ENCODE results near the gene ERFL.
A peak's percentile ranks its signal among the peaks of the same experiment; 100 is the strongest.

DNA sequence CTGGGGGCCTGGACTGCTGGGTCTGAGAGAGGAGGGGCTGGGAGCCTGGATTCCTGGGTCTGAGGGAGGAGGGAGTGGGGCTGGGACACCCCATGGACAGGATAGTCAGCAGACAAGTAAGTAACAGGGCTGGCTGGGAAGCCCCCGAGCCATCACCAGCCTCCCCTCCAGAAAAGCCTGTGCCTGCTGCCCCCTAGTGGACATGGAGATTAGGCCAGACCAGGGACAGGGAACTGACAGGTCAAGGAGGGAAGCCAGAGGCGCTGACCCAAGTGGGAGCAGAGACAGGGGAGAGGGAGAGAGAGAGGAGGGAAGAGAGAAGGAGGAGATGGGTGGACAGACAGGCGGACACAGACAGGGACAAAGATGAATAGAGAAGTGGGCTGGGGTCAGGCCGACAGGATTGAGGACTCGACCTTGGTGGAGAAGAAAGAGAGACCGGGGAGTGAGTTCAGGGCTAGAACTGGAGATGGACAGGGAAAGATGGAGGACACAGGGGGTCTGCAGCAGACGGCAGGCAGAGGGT lies 6.7 kb upstream of the ERFL start:
- TF ChIP-seq POLR2AphosphoS5 (IDR thresholded peaks at IDR 0.05) (no peak), EP300 (IDR thresholded peaks at IDR 0.05) (no peak), CTCF (IDR thresholded peaks at IDR 0.05) (peak; percentile 56 to 85 (median 56)), POLR2A (IDR thresholded peaks at IDR 0.05; ENCODE audit: low read depth) (no peak)

Data from esophagus muscularis mucosa (tissue), 4 donors.